GM12878 (cell line): Measurements from ENCODE around the gene SGO1. TPM values are rescaled to one million over a fixed set of nuclear protein-coding genes. Genes with fewer than 3 reads are reported as not detected.

Experiments used
- ASH2L ChIP-seq: fragments of 300-600, 200-600 bp; sonication (generic); IDR thresholded peaks from 2 replicates; pipeline ENCODE4 v1.6.1; 2017; ENCODE audit warnings: low read depth, mild to moderate bottlenecking, borderline replicate concordance
- CBX3 ChIP-seq: fragments of 200-600 bp; sonication (generic); IDR thresholded peaks from 2 replicates; pipeline ENCODE4 v1.6.1; 2016; ENCODE audit warnings: low read depth, borderline replicate concordance
- EGR1 ChIP-seq, 2 experiments: IDR thresholded peaks; 1 replicate in 1 of 2; 2 replicates in 1 of 2; pipeline ENCODE4 v1.6.1; 2011 to 2012; ENCODE audit warnings: low read depth in 2 of 2, low read length in 2 of 2, borderline replicate concordance in 1 of 2, mild to moderate bottlenecking in 1 of 2, moderate library complexity in 1 of 2
- EZH2 ChIP-seq: IDR thresholded peaks from 2 replicates; pipeline ENCODE4 v1.6.1; 2012; ENCODE audit warnings: low read depth, mild to moderate bottlenecking, control low read depth, inconsistent platforms, low read length, borderline replicate concordance; ENCODE audit not compliant: control insufficient read depth
- FOXK2 ChIP-seq: fragments of 450-650 bp; IDR thresholded peaks from 2 replicates; pipeline ENCODE4 v1.6.1; 2017; ENCODE audit warnings: mild to moderate bottlenecking, moderate library complexity
- JUND ChIP-seq: IDR thresholded peaks from 2 replicates; pipeline ENCODE4 v1.6.1; 2012; ENCODE audit warnings: low read depth, mild to moderate bottlenecking, low read length, improper control_type of control experiment, moderate library complexity
- NFIC ChIP-seq: IDR thresholded peaks from 2 replicates; pipeline ENCODE4 v1.6.1; 2012; ENCODE audit warnings: low read depth, mild to moderate bottlenecking, inconsistent platforms, low read length, moderate library complexity
- RFX5 ChIP-seq: IDR thresholded peaks from 2 replicates; pipeline ENCODE4 v1.6.1; 2011; ENCODE audit warnings: low read depth, low read length, improper control_type of control experiment
- STAT1 ChIP-seq: fragments of 450-650 bp; conservative IDR thresholded peaks from 2 replicates; pipeline ENCODE4 v1.6.1; 2014; ENCODE audit warnings: antibody characterized with exemption, mild to moderate bottlenecking
- TCF3 ChIP-seq: IDR thresholded peaks from 2 replicates; pipeline ENCODE4 v1.6.1; 2012; ENCODE audit warnings: low read depth, mild to moderate bottlenecking, low read length, borderline replicate concordance; ENCODE audit not compliant: insufficient read depth
- YY1 ChIP-seq: IDR thresholded peaks from 2 replicates; pipeline ENCODE4 v1.6.1; 2011; ENCODE audit warnings: low read depth, mild to moderate bottlenecking, low read length
- ZBTB40 ChIP-seq: fragments of 450-650 bp; IDR thresholded peaks from 2 replicates; pipeline ENCODE4 v1.6.1; 2016; ENCODE audit warnings: mild to moderate bottlenecking, moderate library complexity, borderline replicate concordance
- ZNF274 ChIP-seq: IDR thresholded peaks from one replicate; pipeline ENCODE4 v1.8.0; 2011; ENCODE audit not compliant: insufficient read length, insufficient read depth
- polyA plus RNA-seq, 11 experiments: library from polyadenylated mRNA; depleted of rRNA in 4 of 11; unstranded in 6 of 11; stranded (reverse) in 5 of 11; fragments of >200 nt; fragmentation: Nextera tagmentation in 4 of 11; fragmentation: Illumina TruSeq in 1 of 11; extraction: Ambion mirVana in 4 of 11; extraction: Trizol in 1 of 11; gene quantifications; 1 replicate in 1 of 11; 2 replicates in 10 of 11; pipeline versions ENCODE4 v1.2.1 to v1.2.3, GENCODE V29; 2011 to 2016; ENCODE audit warnings: inconsistent platforms in 2 of 11, missing spikeins in 2 of 11, low read depth in 1 of 11
- total RNA-seq, 4 experiments: library from RNA; depleted of rRNA in 3 of 4; stranded (reverse); fragments of >200 nt in 3 of 4; fragmentation: Illumina TruSeq in 1 of 4; extraction: Trizol in 1 of 4; gene quantifications; 2 replicates each; pipeline versions ENCODE4 v1.2.1 to v1.2.3, GENCODE V29; 2013 to 2021
- TF ChIP-seq, protein P1 (sequence below): IDR thresholded peaks from 2 replicates; pipeline ENCODE4 v1.6.1; 2012; ENCODE audit warnings: mild to moderate bottlenecking, low read depth, low read length
- TF ChIP-seq, protein P2 (sequence below): IDR thresholded peaks from 2 replicates; pipeline ENCODE4 v1.6.1; 2012; ENCODE audit warnings: low read depth, low read length, improper control_type of control experiment
- TF ChIP-seq, protein P3 (sequence below): IDR thresholded peaks from 2 replicates; pipeline ENCODE4 v1.6.1; 2011; ENCODE audit warnings: low read depth, mild to moderate bottlenecking, low read length, moderate library complexity, borderline replicate concordance; ENCODE audit errors: extremely low read depth

Gene SGO1
- total and polyA plus RNA-seq, 10 of the 15 experiments (the other 5 are each of a cell fraction or from before 2014, with no cell fraction given) = 10.9 to 46.2 (median 17.6) TPM

DNA sequence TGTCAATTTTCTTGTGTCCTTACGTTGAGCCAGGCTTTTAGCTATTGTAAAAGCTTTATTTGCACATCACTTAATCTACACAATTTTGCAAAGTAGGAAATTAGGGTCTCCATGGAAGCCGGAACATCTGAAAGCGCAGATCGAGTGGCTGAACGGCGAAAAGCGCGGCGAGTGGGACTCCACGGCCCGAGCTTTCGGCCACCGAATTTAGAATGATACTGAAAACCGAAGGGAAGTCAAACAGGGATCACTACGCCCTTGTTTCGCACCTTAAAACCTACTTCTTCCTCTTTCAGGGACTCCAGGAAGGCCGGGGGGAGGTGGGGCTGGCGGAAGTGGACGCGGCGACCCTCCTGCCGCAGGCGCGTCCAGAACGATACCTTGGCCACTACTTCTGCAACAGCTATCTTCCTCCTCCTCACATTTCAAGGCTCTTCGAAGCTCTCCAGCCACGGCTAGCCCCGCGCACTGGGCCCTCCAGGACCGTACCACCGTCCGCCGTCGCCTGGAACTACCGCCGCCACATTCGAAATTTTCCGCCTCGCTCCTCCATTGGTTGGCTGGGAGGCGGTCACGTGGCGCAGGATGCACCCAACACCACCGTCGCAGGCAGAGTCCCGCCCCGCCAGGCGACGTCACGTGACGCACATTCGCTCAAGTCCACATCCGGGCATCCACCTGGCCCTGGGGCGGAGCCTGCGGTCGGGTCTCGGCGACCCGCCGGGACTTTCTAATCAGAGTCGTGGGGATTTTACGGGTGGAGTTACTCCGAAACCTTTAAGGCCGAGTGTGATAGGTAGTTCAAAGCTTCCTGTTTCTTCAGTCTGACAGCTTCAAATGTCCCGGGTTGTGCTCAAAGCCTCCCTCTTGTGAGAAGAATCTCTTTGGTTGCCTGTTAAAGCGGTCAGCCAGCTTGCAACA lies at the start of gene SGO1 (continued):
- TF ChIP-seq, protein P1, sequence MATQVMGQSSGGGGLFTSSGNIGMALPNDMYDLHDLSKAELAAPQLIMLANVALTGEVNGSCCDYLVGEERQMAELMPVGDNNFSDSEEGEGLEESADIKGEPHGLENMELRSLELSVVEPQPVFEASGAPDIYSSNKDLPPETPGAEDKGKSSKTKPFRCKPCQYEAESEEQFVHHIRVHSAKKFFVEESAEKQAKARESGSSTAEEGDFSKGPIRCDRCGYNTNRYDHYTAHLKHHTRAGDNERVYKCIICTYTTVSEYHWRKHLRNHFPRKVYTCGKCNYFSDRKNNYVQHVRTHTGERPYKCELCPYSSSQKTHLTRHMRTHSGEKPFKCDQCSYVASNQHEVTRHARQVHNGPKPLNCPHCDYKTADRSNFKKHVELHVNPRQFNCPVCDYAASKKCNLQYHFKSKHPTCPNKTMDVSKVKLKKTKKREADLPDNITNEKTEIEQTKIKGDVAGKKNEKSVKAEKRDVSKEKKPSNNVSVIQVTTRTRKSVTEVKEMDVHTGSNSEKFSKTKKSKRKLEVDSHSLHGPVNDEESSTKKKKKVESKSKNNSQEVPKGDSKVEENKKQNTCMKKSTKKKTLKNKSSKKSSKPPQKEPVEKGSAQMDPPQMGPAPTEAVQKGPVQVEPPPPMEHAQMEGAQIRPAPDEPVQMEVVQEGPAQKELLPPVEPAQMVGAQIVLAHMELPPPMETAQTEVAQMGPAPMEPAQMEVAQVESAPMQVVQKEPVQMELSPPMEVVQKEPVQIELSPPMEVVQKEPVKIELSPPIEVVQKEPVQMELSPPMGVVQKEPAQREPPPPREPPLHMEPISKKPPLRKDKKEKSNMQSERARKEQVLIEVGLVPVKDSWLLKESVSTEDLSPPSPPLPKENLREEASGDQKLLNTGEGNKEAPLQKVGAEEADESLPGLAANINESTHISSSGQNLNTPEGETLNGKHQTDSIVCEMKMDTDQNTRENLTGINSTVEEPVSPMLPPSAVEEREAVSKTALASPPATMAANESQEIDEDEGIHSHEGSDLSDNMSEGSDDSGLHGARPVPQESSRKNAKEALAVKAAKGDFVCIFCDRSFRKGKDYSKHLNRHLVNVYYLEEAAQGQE = no peak
- TF ChIP-seq JUND (no peak), ZNF274 (no peak), EGR1 (IDR thresholded peaks at IDR 0.05; ENCODE audit: borderline replicate concordance in 1 of 2, low read depth in 2 of 2, low read length in 2 of 2) (no peak), TCF3 (peak; percentile 78; the same call in 1 of the 2 replicates), FOXK2 (peak; percentile 89), STAT1 (no peak), CBX3 (no peak), RFX5 (peak; percentile 47; the same call in 1 of the 2 replicates), ZBTB40 (peak; percentile 36; the same call in 1 of the 2 replicates), NFIC (no peak), EZH2 (no peak), ASH2L (peak; percentile 85; the same call in 1 of the 2 replicates), YY1 (peak; percentile 67)
- TF ChIP-seq, protein P2, sequence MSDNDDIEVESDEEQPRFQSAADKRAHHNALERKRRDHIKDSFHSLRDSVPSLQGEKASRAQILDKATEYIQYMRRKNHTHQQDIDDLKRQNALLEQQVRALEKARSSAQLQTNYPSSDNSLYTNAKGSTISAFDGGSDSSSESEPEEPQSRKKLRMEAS = peak; percentile 100
- TF ChIP-seq, protein P3, sequence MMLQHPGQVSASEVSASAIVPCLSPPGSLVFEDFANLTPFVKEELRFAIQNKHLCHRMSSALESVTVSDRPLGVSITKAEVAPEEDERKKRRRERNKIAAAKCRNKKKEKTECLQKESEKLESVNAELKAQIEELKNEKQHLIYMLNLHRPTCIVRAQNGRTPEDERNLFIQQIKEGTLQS = peak; percentile 97; the same call in 1 of the 2 replicates
